Neural progenitor cell (in vitro differentiated cells): ENCODE data around the gene DKK2.

Source experiments
- EZH2phosphoT487 ChIP-seq: fragments of 200-600 bp; sonication (generic); IDR thresholded peaks from 2 replicates; pipeline ENCODE4 v1.6.1; 2017; ENCODE audit warnings: antibody characterized with exemption
- TF ChIP-seq, protein P1 (sequence below): fragments of 200-600 bp; sonication (generic); IDR thresholded peaks from 2 replicates; pipeline ENCODE4 v1.5.1; 2017; ENCODE audit warnings: antibody characterized with exemption, mild to moderate bottlenecking

DNA sequence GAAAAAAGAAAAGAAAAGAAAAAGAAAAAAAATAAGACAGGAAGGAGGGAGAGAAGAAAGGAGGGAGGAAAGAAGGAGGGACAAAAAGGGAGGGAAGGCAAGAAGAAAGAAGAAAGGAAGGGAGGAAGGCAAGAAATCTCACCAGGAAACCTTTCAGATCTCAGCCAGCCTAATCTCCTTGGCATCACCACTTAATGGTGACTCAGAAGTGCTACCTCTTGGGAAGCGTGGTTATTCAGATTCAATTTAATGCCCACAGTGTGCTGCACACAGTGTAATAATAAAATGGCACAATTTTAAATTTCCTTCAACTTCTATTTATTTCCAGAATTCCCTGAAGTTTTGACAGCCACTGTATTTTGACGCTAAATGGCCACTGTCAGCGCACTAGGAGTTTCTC lies 50.3 kb downstream of the DKK2 start:
- TF ChIP-seq, protein P1, sequence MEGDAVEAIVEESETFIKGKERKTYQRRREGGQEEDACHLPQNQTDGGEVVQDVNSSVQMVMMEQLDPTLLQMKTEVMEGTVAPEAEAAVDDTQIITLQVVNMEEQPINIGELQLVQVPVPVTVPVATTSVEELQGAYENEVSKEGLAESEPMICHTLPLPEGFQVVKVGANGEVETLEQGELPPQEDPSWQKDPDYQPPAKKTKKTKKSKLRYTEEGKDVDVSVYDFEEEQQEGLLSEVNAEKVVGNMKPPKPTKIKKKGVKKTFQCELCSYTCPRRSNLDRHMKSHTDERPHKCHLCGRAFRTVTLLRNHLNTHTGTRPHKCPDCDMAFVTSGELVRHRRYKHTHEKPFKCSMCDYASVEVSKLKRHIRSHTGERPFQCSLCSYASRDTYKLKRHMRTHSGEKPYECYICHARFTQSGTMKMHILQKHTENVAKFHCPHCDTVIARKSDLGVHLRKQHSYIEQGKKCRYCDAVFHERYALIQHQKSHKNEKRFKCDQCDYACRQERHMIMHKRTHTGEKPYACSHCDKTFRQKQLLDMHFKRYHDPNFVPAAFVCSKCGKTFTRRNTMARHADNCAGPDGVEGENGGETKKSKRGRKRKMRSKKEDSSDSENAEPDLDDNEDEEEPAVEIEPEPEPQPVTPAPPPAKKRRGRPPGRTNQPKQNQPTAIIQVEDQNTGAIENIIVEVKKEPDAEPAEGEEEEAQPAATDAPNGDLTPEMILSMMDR = no peak
- TF ChIP-seq EZH2phosphoT487 = no peak
